Measurements from ENCODE around the gene PANK1.
A peak's percentile ranks its signal among the peaks of the same experiment; 100 is the strongest.

The PANK1 gene

DNA sequence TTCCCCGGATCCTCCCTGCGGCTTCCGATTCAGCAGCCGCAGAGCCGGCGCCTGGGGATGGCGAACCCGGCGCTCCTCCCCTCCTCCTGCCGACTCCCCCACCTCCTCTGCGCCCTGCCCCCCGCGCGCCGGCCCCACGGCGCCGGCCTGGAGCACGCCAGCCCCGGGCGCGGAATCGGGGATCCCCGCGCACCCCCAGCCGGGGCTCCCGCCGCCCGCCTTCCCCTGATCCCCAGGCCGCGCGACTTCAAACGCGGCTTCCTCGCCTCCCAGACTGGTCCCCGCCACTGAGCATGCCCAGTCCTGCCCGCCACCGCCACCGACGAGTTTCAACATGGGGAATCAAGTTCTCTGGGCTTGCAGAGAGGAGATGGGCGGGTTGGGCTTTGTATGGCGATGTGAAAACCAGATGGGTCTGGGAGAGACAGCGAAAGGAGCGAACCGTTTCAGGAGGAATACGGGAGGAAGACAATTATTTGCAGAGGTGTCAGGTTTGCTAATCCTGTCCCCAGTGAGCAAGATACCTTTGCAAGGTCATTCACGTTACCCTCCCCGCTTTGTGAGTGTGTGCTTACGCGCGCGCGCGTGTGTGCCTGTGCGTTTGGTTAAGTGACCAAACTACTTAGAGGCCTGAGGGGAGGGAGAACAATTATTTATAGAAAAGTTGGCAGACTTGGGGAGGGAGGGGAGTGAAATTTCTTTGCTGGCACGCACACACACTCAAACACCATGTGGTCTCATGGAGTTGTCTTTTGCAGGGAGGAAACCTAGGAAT lies at the start of gene PANK1:
PANK1 (minus strand) TSS at position 276 of the 775 bp plus-strand sequence. CDS start 351 bp downstream, outside the sequence.
- peak; percentile 92 for DNase-seq (ENCODE audit: low spot score)

- DNase-seq (ENCODE audit: low spot score), result no peak
Observed at GRCh38 chr10:89693176-89693575, 48.1 kb upstream of the PANK1 start.

DNA sequence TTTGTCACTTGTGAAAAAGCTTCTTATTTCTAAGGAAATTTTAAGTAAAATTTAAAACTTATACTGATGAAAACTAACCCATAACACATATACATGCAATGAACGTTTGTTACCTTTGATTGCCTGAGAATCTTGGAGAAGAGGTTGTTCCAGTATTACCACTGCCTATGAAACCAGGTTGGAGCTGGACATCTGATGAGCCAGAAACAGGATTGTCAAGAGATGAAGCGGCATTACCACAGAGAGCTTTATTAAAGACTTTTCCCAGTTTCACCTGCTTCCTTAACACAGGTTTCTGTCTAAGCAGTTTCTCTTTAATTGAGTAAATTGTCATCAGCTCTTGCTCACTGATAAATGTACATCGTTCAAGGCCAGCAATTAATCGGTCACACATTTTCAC lies 47.4 kb upstream of the PANK1 start:
- no peak for DNase-seq (ENCODE audit: low spot score)

DNA sequence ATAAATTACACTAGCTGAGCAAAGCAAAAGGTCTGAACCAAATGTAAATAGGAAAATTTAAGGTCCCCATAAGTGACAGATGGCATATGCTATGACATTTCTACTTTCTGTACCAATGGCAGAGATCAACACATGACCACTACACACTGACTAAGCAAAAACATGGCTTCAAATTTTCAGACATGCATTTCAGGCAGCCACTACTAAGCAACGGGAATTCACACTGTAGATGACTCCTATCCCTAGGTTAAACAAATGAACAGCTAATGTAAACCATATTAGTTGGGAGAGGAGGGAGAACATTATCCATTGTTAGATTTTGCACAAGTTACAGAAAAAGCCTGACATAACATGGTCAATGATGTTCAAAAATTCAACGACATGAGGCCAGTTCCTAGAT lies 45.0 kb upstream of the PANK1 start:
- DNase-seq (ENCODE audit: low spot score), result no peak

- no peak for DNase-seq (ENCODE audit: low spot score)
Observed at GRCh38 chr10:89685936-89686335, 40.9 kb upstream of the PANK1 start.

DNA sequence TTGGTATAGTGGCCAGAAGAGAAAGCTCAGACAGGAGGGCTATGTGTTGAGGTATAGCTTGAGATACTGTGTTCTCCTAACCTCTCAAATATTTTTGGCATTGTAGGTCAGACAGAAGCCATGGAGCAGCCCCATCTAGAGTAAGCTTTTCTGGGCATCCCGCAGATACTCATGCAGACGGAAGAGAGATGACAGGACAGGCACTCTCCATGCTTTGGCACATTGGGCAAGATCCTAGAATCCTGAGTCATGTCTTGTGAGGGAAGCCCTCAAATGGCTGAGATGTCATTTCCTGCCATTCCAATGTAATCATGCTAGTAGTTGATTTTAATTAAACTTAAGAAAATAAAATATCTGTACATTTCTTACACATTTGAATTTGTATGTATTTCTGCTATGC lies 39.6 kb upstream of the PANK1 start:
- DNase-seq (ENCODE audit: low spot score), result peak; percentile 62

DNA sequence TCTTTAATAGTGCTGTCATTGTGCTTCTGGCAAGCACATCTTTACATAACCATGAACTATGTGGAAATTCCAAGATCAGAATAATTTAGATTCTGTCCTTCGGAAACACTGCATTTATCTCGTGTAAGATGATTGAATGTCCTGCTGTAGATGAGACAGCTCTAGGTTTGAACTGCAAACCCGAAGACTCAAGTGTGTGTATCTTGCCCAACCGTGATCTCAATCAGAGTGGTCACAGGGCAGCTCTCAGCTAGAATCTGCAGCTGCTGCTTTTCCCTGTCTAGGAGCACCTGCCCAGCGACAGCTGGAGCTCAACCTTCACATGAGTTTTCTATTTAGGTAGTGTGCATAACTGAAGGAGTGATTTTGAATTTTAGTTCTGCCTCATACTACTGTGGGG lies 38.8 kb upstream of the PANK1 start:
- DNase-seq (ENCODE audit: low spot score), result no peak

- no peak for DNase-seq (ENCODE audit: low spot score)
Observed at GRCh38 chr10:89679986-89680385, 34.9 kb upstream of the PANK1 start.

GRCh38 chr10:89677341-89677740 lies 32.3 kb upstream of the PANK1 start:
- DNase-seq (ENCODE audit: low spot score), result no peak

DNA sequence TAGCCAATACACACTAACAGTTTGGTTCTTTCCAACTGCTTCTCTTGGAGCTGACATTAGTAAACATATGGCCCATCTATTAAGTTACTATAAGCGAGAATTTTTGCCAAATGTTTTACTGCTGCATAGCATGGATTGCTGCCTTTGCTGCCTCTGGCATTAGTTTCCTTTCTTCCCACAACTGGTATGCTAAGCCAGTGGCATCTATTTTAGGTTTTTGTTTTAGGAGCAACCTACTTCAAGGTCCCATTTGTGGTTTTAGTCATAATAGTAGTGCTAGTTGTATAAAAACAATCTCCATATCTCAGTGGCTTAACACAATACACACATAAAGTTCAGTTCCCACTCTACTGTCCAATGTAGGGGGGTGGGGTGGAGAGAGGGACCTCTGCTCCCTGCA lies 25.9 kb upstream of the PANK1 start:
- no peak for DNase-seq (ENCODE audit: low spot score)

- DNase-seq (ENCODE audit: low spot score), result no peak
Observed at GRCh38 chr10:89669985-89670384, 24.9 kb upstream of the PANK1 start.

DNA sequence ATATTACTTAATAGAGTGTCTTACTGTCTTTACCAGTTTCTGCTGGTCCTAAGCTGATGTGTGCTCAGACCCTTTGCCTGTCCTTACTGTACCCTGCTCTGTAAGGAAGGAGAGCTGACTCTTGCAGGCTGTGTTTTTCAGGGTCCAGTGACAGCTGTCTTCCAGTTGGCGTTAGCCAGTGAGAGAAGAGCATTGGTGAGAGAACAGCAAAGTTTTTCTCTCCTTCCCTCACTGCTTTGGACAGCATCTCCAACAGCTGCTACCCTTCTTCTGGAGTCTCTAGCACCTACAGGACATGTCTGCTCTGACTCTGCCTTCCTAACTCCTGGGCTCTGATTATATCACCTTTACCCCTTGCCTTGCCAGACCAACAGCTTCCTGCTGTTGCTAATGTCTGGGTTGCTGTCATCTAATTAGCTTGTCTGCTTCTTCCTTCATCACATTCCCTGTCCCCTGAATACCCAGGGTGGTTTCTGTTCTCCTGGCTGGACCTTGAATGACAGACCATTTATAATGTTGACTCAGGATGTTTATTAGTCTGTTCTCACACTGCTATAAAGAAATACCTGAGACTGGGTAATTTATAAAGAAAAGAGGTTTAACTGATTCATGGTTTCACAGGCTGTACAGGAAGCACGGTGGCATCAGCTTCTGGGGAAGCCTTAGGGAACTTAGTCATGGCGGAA lies 23.5 kb upstream of the PANK1 start:
- DNase-seq (ENCODE audit: low spot score), result no peak

- no peak for DNase-seq (ENCODE audit: low spot score)
Observed at GRCh38 chr10:89666138-89666537, 21.1 kb upstream of the PANK1 start.

GRCh38 chr10:89665302-89665701 lies 20.3 kb upstream of the PANK1 start:
- no peak for DNase-seq (ENCODE audit: low spot score)

DNA sequence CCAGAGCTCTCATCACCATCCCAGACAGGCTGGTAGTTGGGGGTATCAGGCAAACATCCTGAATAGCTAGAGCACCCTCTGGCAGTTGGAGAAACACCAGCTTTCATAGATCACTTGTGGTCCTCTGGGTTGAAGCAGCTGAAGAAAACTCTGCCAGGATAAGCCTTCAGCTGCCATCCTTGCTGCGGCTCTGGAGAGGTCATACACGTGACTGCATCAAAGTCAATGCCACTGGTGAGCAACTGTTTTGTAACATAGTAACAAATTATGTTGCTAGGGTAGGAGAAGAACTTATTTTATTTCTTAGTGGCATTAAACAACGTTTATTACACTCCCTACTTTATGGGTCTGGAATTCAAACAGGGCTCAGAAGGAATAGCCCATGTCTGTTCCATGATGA lies 19.2 kb upstream of the PANK1 start:
- DNase-seq (ENCODE audit: low spot score), result no peak

- no peak for DNase-seq (ENCODE audit: low spot score)
Observed at GRCh38 chr10:89663144-89663543, 18.1 kb upstream of the PANK1 start.

- no peak for DNase-seq (ENCODE audit: low spot score)
Observed at GRCh38 chr10:89662596-89662995, 17.6 kb upstream of the PANK1 start.

- DNase-seq (ENCODE audit: low spot score), result peak; percentile 72
Observed at GRCh38 chr10:89659143-89660131, 14.4 kb upstream of the PANK1 start.

DNA sequence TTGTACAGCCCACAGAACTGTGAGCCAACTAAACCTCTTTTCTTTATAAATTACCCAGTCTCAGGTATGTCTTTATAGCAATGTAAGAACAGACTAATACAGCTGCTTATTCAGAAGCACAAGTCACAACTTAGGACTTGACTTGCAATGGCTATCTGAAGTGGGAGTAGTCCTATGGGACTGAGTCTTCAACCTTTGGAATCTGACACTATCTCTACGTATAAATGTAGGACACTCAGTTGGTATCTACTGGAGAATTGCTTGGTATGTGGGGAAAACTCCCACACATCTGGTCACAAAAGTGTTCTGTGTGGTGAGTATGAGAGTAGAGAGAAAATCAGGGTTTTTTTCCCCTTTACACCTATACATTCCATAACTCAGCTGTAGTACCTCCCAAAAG lies 12.3 kb upstream of the PANK1 start:
- DNase-seq (ENCODE audit: low spot score), result no peak

DNA sequence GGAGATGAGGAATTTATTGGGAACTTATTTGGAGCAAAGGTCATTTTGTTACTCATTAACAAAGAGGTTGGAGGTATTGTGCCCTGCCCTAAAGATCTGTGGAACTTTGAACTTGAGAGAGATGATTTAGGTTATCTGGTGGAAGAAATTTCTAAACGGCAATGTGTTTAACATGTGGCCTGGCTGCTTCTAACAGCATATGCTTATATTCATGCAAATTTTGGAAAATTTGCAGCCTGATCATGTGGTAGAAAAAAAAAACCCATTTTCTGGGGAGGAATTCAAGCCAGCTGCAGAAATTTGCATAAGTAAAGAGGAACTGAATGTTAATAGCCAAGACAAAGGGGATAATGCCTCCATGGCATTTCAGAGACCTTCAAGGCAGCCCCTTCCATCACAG lies 10.7 kb upstream of the PANK1 start:
- no peak for DNase-seq (ENCODE audit: low spot score)

- DNase-seq (ENCODE audit: low spot score), result no peak
Observed at GRCh38 chr10:89653410-89653869, 8.4 kb upstream of the PANK1 start.

DNA sequence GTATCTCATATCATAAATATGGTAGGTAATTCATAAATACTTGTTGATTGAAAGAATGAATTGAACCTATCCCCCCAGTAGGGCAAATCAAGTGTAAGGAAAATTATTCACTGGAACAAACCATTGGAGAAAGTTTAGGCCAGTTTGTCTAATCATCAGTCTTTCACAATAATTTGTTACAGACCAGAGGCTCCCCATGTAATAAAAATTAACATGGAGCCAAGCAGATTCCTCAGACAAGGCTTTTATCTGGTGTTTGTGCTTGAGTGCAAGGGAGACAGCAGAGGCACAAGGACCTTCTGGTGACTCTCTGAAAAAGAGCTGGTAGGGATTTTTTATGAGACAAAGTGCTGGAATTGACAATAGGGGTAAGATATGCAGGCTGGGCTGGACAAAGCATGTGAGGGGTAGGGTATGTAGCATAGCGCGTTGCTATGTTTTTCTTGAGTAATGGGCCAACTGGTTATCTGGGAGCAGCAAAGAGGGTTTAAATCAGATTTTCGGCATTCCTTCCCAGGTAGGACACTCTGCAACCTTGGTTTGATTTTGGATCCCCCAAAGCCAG lies 7.8 kb upstream of the PANK1 start:
- DNase-seq (ENCODE audit: low spot score), result no peak
